B cell (primary cell): Measurements from ENCODE around the gene AGAP1. TPM values are rescaled to one million over a fixed set of nuclear protein-coding genes. Genes with fewer than 3 reads are reported as not detected.

Experiments used
- ATAC-seq: fragments of 200-7000 bp; cut with Tn5 transposase; one replicate; pipeline ENCODE4 v1.10.0; 2021; ENCODE audit warnings: low read depth, mild to moderate bottlenecking, moderate number of reproducible peaks, moderate library complexity
- CTCF ChIA-PET: fragments of 350-600 bp; sonication (Branson Sonifier 250); formaldehyde crosslinking; loops from one replicate; lab custom pipeline; 2021; ENCODE audit warnings: antibody characterized with exemption, inconsistent platforms; lab: Charles Lee
- POLR2A ChIA-PET: fragments of 350-600 bp; sonication (Branson Sonifier 250); formaldehyde crosslinking; loops from one replicate; lab custom pipeline; 2021; ENCODE audit warnings: antibody characterized with exemption; lab: Charles Lee
- DNase-seq: peaks from one replicate; pipeline ENCODE4 v3.0.0; 2013
- H2AFZ ChIP-seq: 2 replicates; pipeline ENCODE4 v1.6.1; 2012; ENCODE audit warnings: mild to moderate bottlenecking, low read depth, low read length; ENCODE audit not compliant: insufficient read depth, poor library complexity, severe bottlenecking
- H3K27ac ChIP-seq, 2 donors: 1 replicate in 1 of 2; 2 replicates in 1 of 2; pipeline ENCODE4 v1.5.1; 2012 to 2013; ENCODE audit warnings: low read length in 2 of 2, mild to moderate bottlenecking in 2 of 2, moderate library complexity in 1 of 2
- H3K27me3 ChIP-seq, 4 experiments: fragments of 200-600 bp in 1 of 4; sonication (generic) in 1 of 4; replicated peaks in 1 of 4; 1 replicate in 2 of 4; 2 replicates in 2 of 4; pipeline versions ENCODE4 v1.6.1 to v1.7.0; 2013 to 2016; ENCODE audit warnings: low read length in 3 of 4, mild to moderate bottlenecking in 2 of 4, mixed read lengths in 1 of 4, moderate library complexity in 1 of 4; ENCODE audit not compliant: insufficient read depth in 4 of 4, control insufficient read depth in 3 of 4; ENCODE audit errors: control extremely low read depth in 1 of 4
- H3K36me3 ChIP-seq, 2 experiments: replicated peaks in 1 of 2; 1 replicate in 1 of 2; 2 replicates in 1 of 2; pipeline versions ENCODE4 v1.6.1 to v1.7.1; 2013; ENCODE audit warnings: low read length in 1 of 2; ENCODE audit not compliant: insufficient read depth in 2 of 2, control insufficient read depth in 1 of 2; ENCODE audit errors: control extremely low read depth in 1 of 2, extremely low read depth in 1 of 2
- H3K4me1 ChIP-seq, 2 donors: fragments of 200-600 bp in 1 of 2; sonication (generic) in 1 of 2; 1 replicate in 1 of 2; 2 replicates in 1 of 2; pipeline versions ENCODE4 v1.5.1 to v1.6.1; 2013 to 2017; ENCODE audit warnings: low read length in 2 of 2; ENCODE audit not compliant: control insufficient read depth in 2 of 2, insufficient read depth in 2 of 2
- H3K4me2 ChIP-seq: replicated peaks from 2 replicates; pipeline ENCODE3; 2012; ENCODE audit warnings: mild to moderate bottlenecking, low read depth, low read length; ENCODE audit not compliant: poor library complexity, severe bottlenecking
- H3K4me3 ChIP-seq, 5 experiments: fragments of 200-600 bp in 1 of 5; sonication (generic) in 1 of 5; 1 replicate in 3 of 5; 2 replicates in 2 of 5; pipeline versions ENCODE4 v1.5.1 to v1.7.0; 2011 to 2016; ENCODE audit warnings: low read length in 4 of 5, mild to moderate bottlenecking in 4 of 5, low read depth in 2 of 5, control low read depth in 1 of 5, moderate library complexity in 1 of 5; ENCODE audit not compliant: insufficient read depth in 1 of 5; ENCODE audit errors: control extremely low read depth in 1 of 5, extremely low read depth in 1 of 5
- H3K79me2 ChIP-seq: fragments of 200-600 bp; sonication (generic); one replicate; pipeline ENCODE4 v1.6.0; 2016; ENCODE audit warnings: low read length; ENCODE audit not compliant: control insufficient read depth, insufficient read depth
- H3K9ac ChIP-seq: fragments of 200-600 bp; sonication (generic); 2 replicates; pipeline ENCODE4 v1.6.1; 2017; ENCODE audit warnings: mild to moderate bottlenecking, low read length, moderate library complexity
- H3K9me3 ChIP-seq, 3 donors: one replicate each; pipeline versions ENCODE4 v1.6.1 to v1.7.1; 2013; ENCODE audit warnings: low read length in 2 of 3; ENCODE audit not compliant: control insufficient read depth in 2 of 3, insufficient read depth in 1 of 3; ENCODE audit errors: control extremely low read depth in 1 of 3
- H4K20me1 ChIP-seq: 2 replicates; pipeline ENCODE4 v1.6.0; 2012; ENCODE audit warnings: mild to moderate bottlenecking, low read length; ENCODE audit not compliant: insufficient read depth, control insufficient read depth, poor library complexity, severe bottlenecking
- H3K27ac Mint-ChIP-seq: one replicate; pipeline ENCODE4 v1.8.0; 2021; ENCODE audit warnings: mixed read lengths
- H3K27me3 Mint-ChIP-seq: one replicate; pipeline ENCODE4 v1.8.0; 2021; ENCODE audit warnings: mixed read lengths
- H3K4me1 Mint-ChIP-seq: one replicate; pipeline ENCODE4 v1.8.0; 2021; ENCODE audit warnings: mixed read lengths
- H3K4me3 Mint-ChIP-seq: one replicate; pipeline ENCODE4 v1.8.0; 2021; ENCODE audit warnings: mixed read lengths
- H3K9me3 Mint-ChIP-seq: one replicate; pipeline ENCODE4 v1.8.0; 2022; ENCODE audit warnings: mixed read lengths; ENCODE audit not compliant: insufficient read depth
- CTCF ChIP-seq: fragments of 200-600 bp; IDR thresholded peaks from one replicate; pipeline ENCODE4 v1.8.0; 2022; ENCODE audit warnings: antibody characterized with exemption, mild to moderate bottlenecking
- EZH2 ChIP-seq: IDR thresholded peaks from 2 replicates; pipeline ENCODE4 v1.6.1; 2012; ENCODE audit warnings: borderline replicate concordance, low read depth, mild to moderate bottlenecking, moderate library complexity, low read length; ENCODE audit not compliant: insufficient read depth, poor library complexity, severe bottlenecking
- WGBS: methylation state at CpG from one replicate; pipeline ENCODE4 v1.1.5; 2013; ENCODE audit warnings: missing lambda C conversion rate; ENCODE audit not compliant: insufficient coverage; 5-methylcytosine and 5-hydroxymethylcytosine counted together
- intact Hi-C: fragments of 100-400 bp; cut with micrococcal nuclease; formaldehyde crosslinking; loops from one replicate; pipeline ENCODE4 v1.10.0; 2022
- polyA plus RNA-seq: library from polyadenylated mRNA; depleted of rRNA; stranded (reverse); fragments of >200 nt; gene quantifications from 2 replicates; pipeline ENCODE4 v1.2.3, GENCODE V29; 2012
- total RNA-seq, 2 donors: library from RNA; stranded (reverse); fragments of 120-200 nt in 1 of 2; gene quantifications; 1 replicate in 1 of 2; 2 replicates in 1 of 2; pipeline versions ENCODE4 v1.2.3 to v1.2.4, GENCODE V29; 2013 to 2022

The AGAP1 gene
- total and polyA plus RNA-seq, 2 donors (not counting 1 experiment from before 2014, with no cell fraction given) = 0.01 TPM; not detected in 1

- POLR2A ChIA-PET = no interaction called here
- H4K20me1 ChIP-seq = no peaks in the 10 kb centered on the region
- H3K79me2 ChIP-seq = no peaks in the 10 kb centered on the region
- H3K27ac ChIP-seq = no peak overlapping the region
- no peak overlapping the region for H3K9ac ChIP-seq
- CTCF ChIA-PET = no interaction called here
- ATAC-seq (no peak), DNase-seq (no peak)
- H3K27me3 ChIP-seq = no peaks in the 10 kb centered on the region
- no peaks in the 10 kb centered on the region for H3K4me1 Mint-ChIP-seq
- no peaks in the 10 kb centered on the region for H3K4me1 ChIP-seq
- TF ChIP-seq CTCF = no peak
- no peak for TF ChIP-seq EZH2
- no peaks in the 10 kb centered on the region for H3K36me3 ChIP-seq
- 89% methylated on average over 4 of the region's 4 CpGs for WGBS
- peaks cover 24% of the 10 kb centered on the region for H3K27me3 Mint-ChIP-seq
- H3K4me3 ChIP-seq = no peak overlapping the region
- H3K27ac Mint-ChIP-seq = no peak overlapping the region
- peaks cover 3% of the 10 kb centered on the region for H3K9me3 Mint-ChIP-seq
- peaks cover 0 to 17% (median 0%) of the 10 kb centered on the region in 3 donors for H3K9me3 ChIP-seq
- no peak overlapping the region for H3K4me2 ChIP-seq
- no peak overlapping the region for H2AFZ ChIP-seq
- intact Hi-C loops = no loop called here
- no peak overlapping the region for H3K4me3 Mint-ChIP-seq
Observed at GRCh38 chr2:235866373-235866772, 372.5 kb downstream of the AGAP1 start.

- no peak for TF ChIP-seq EZH2
- TF ChIP-seq CTCF = no peak
- Histone ChIP-seq H3K4me3 (no peak overlapping the region), H3K79me2 (no peaks in the 10 kb centered on the region), H3K9me3 (peaks cover 0 to 20% (median 0%) of the 10 kb centered on the region in 3 donors), H3K4me1 (no peaks in the 10 kb centered on the region), H4K20me1 (no peaks in the 10 kb centered on the region), H3K9ac (no peak overlapping the region), H3K4me2 (no peak overlapping the region), H3K36me3 (no peaks in the 10 kb centered on the region), H2AFZ (no peak overlapping the region), H3K27ac (no peak overlapping the region), H3K27me3 (no peaks in the 10 kb centered on the region)
- ChIA-PET POLR2A (no interaction called here), CTCF (no interaction called here)
- no peak for ATAC-seq
- DNase-seq = no peak
- Mint-ChIP-seq H3K27me3 (peaks cover 20% of the 10 kb centered on the region), H3K4me3 (no peak overlapping the region), H3K9me3 (peaks cover 3% of the 10 kb centered on the region), H3K4me1 (no peaks in the 10 kb centered on the region), H3K27ac (no peak overlapping the region)
- 94% methylated on average over 16 of the region's 16 CpGs for WGBS
- intact Hi-C loops = no loop called here
Observed at GRCh38 chr2:235868224-235868623, 374.4 kb downstream of the AGAP1 start.
